ENCODE data around the gene NUBP2. TPM values are rescaled to one million over a fixed set of nuclear protein-coding genes. Genes with fewer than 3 reads are reported as not detected.

Gene NUBP2
- total RNA-seq, 1 experiment from 2014 or later = 69.4 TPM

- Histone ChIP-seq H4K91ac (ENCODE audit: insufficient read length, low read depth, low read length) (no peak overlapping the region), H3T11ph (ENCODE audit: low read length) (no peak overlapping the region), H3K18ac (ENCODE audit: insufficient read length, low read depth, low read length) (no peak overlapping the region), H4K20me1 (ENCODE audit: control insufficient read depth, insufficient read depth, insufficient read length) (no peaks in the 10 kb centered on the region), H3K23ac (ENCODE audit: insufficient read length, low read depth, low read length) (no peak overlapping the region), H3K27ac (ENCODE audit: insufficient read length, low read depth, low read length) (no peak overlapping the region), H3K27me3 (ENCODE audit: insufficient read depth, low read length) (no peaks in the 10 kb centered on the region), H3K9me3 (ENCODE audit: control insufficient read depth, low read depth, low read length) (no peaks in the 10 kb centered on the region), H2BK120ac (ENCODE audit: low read depth, low read length, poor library complexity, severe bottlenecking) (no peak overlapping the region), H2BK12ac (ENCODE audit: insufficient read length, low read depth, low read length) (no peak overlapping the region), H2AFZ (ENCODE audit: low read length) (no peak overlapping the region), H3K9ac (ENCODE audit: extremely low read depth, insufficient read length, low read length) (no peak overlapping the region), H3K14ac (ENCODE audit: insufficient read depth, low read length) (no peak overlapping the region), H2BK5ac (ENCODE audit: insufficient read length, low read length) (no peak overlapping the region), H4K8ac (replicated peaks; ENCODE audit: insufficient read length, low read depth, low read length) (no peak overlapping the region), H3K79me2 (ENCODE audit: insufficient read depth, low read length) (no peaks in the 10 kb centered on the region), H3K79me1 (ENCODE audit: insufficient read depth, low read depth, low read length, poor library complexity, severe bottlenecking) (no peaks in the 10 kb centered on the region), H3K56ac (ENCODE audit: insufficient read length, low read depth, low read length) (no peak overlapping the region), H3K4me2 (ENCODE audit: insufficient read depth, insufficient read length, low read length) (no peak overlapping the region), H3K4ac (ENCODE audit: low read depth, low read length) (no peak overlapping the region), H4K5ac (ENCODE audit: insufficient read length, low read depth, low read length) (no peak overlapping the region), H2BK15ac (ENCODE audit: low read depth, low read length) (no peak overlapping the region), H2BK20ac (ENCODE audit: low read depth, low read length, poor library complexity, severe bottlenecking) (no peak overlapping the region), H3K4me1 (ENCODE audit: insufficient read depth, low read length) (no peaks in the 10 kb centered on the region), H2AK5ac (ENCODE audit: insufficient read length, low read length) (no peak overlapping the region), H3K23me2 (ENCODE audit: insufficient read length, low read depth, low read length, poor library complexity, severe bottlenecking) (no peaks in the 10 kb centered on the region)
- WGBS (ENCODE audit: extremely low coverage, insufficient read length, low lambda C conversion rate) = no CpG with 5 or more reads among the region's 37 CpGs
- H3K4me3 Mint-ChIP-seq = no peak overlapping the region
- H3K9me3 Mint-ChIP-seq = no peaks in the 10 kb centered on the region
- TF ChIP-seq, protein P1, sequence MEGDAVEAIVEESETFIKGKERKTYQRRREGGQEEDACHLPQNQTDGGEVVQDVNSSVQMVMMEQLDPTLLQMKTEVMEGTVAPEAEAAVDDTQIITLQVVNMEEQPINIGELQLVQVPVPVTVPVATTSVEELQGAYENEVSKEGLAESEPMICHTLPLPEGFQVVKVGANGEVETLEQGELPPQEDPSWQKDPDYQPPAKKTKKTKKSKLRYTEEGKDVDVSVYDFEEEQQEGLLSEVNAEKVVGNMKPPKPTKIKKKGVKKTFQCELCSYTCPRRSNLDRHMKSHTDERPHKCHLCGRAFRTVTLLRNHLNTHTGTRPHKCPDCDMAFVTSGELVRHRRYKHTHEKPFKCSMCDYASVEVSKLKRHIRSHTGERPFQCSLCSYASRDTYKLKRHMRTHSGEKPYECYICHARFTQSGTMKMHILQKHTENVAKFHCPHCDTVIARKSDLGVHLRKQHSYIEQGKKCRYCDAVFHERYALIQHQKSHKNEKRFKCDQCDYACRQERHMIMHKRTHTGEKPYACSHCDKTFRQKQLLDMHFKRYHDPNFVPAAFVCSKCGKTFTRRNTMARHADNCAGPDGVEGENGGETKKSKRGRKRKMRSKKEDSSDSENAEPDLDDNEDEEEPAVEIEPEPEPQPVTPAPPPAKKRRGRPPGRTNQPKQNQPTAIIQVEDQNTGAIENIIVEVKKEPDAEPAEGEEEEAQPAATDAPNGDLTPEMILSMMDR (conservative IDR thresholded peaks at IDR 0.05) = no peak
- no peak overlapping the region for H3K27ac Mint-ChIP-seq
- H3K36me3 Mint-ChIP-seq (ENCODE audit: insufficient read depth in 1 of 3, low read depth in 3 of 3) = peaks cover 5 to 21% (median 16%) of the 10 kb centered on the region in 3 experiments; a peak in 6 of 7 replicates
- no peaks in the 10 kb centered on the region for H3K27me3 Mint-ChIP-seq (ENCODE audit: low read depth)
- no peaks in the 10 kb centered on the region for H3K4me1 Mint-ChIP-seq
- DNase-seq = no peak
Observed at GRCh38 chr16:1757714-1758461, 24.9 kb upstream of the NUBP2 start.

Data from H9 (cell line).